Heart left ventricle (tissue), 13 donors: ENCODE measurements around the gene PPIF.

ENCODE experiments used
- POLR2A ChIP-seq, 2 donors: fragments of 450-650 bp; IDR thresholded peaks; one replicate each; pipeline ENCODE4 v1.6.1; 2017; ENCODE audit warnings: antibody characterized with exemption in 2 of 2, mild to moderate bottlenecking in 2 of 2, moderate library complexity in 2 of 2
- TF ChIP-seq, protein P1 (sequence below), 12 donors: fragments of 200-600 bp; sonication (generic) in 4 of 12; IDR thresholded peaks; one replicate each; pipeline versions ENCODE4 v1.5.0 to v1.8.0; 2018 to 2022; ENCODE audit warnings: antibody characterized with exemption in 12 of 12, mild to moderate bottlenecking in 5 of 12
- donor health status: ischemic (EF 13 %, LVEDD 7.1; RV severe dilation, severe dysfunction).
- donor health status: DM: no; HTN: yes; CAD: no.
- donor health status: DM: no; HTN: no; CAD: no.
- donor health status: ischemic (EF 25% LVEDD 6.9; RV normal size, moderate dysfunction).
- donor health status: ischemic (EF 25% LVEDD 5.7; RV mildly dilated, moderate dysfunction).
- donor health status: ischemic (EF 35%, LVEDD 5.7; RV mildly dilated, moderate dysfunction).
- donor health status: nonischemic (EF 11% LVEDD 7.7; RV severe dilation, severe dysfunction).
- donor health status: DM: yes; HTN: yes; CAD: no.
- donor health status: PGD.
- donor health status: ischemic (EF 29% LVEDD 5.4; RV normal size, mild dysfunction).
- donor health status: nonischemic (EF 23%, LVEDD 6.1; RV moderate dilation, normal function).

DNA sequence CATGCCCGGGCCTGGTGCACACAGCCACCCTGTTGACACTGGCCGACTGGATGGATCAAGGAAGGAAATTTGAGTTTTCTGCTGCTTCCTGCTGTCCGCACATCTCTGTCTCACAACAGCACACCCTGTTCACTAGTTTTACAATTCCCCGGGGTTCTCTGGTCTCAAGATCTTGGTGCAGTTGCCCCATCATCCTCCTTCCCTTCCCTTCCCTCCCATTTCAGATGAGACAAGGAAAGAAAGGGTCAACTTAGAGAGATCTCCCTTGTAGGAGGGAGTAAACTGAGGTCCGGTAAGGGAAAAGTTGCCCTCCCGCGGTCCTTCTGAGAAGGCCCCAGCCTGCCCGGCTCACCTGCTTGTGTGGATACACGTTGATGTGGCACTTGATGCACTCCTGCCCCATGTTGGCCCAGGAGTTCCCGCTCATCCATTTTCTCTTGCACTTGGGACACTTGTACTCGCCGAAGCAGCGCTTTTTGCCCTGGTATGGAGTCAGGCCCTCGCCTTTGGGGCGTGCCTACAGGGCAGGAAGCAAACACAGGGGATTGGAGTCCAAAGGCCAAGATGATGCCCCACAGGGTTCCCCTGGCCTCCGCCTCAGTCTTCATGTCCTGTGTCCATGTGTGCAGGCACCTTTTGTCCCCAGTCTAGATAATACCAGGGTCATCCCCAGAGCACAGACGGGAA lies 46.8 kb downstream of the PPIF start:
- TF ChIP-seq, protein P1, sequence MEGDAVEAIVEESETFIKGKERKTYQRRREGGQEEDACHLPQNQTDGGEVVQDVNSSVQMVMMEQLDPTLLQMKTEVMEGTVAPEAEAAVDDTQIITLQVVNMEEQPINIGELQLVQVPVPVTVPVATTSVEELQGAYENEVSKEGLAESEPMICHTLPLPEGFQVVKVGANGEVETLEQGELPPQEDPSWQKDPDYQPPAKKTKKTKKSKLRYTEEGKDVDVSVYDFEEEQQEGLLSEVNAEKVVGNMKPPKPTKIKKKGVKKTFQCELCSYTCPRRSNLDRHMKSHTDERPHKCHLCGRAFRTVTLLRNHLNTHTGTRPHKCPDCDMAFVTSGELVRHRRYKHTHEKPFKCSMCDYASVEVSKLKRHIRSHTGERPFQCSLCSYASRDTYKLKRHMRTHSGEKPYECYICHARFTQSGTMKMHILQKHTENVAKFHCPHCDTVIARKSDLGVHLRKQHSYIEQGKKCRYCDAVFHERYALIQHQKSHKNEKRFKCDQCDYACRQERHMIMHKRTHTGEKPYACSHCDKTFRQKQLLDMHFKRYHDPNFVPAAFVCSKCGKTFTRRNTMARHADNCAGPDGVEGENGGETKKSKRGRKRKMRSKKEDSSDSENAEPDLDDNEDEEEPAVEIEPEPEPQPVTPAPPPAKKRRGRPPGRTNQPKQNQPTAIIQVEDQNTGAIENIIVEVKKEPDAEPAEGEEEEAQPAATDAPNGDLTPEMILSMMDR (IDR thresholded peaks at IDR 0.05) = no peak
- TF ChIP-seq POLR2A (IDR thresholded peaks at IDR 0.05) = no peak
